IMR-90 (cell line): ENCODE results near the gene TBC1D22A. TPM values are rescaled to one million over a fixed set of nuclear protein-coding genes. Genes with fewer than 3 reads are reported as not detected.

Source experiments
- ATAC-seq: fragments of 200-7000 bp; cut with Tn5 transposase; 2 replicates; pipeline ENCODE4 v1.9.1; 2020; ENCODE audit warnings: low read depth, mild to moderate bottlenecking, moderate library complexity
- BruUV-seq: library from RNA; stranded (reverse); fragments of 400-500 nt; replicated peaks from 2 replicates; lab custom pipeline; 2021; lab: Mats Ljungman, UMichigan
- CTCF ChIA-PET: fragments of 300-600 bp; formaldehyde crosslinking; extraction: SDS; loops from one replicate; lab custom pipeline; 2021; ENCODE audit warnings: antibody characterized with exemption; lab: Yijun Ruan, JAX
- POLR2A ChIA-PET: fragments of 300-600 bp; sonication (Branson Sonifier 250); formaldehyde crosslinking; loops from one replicate; lab custom pipeline; 2022; ENCODE audit warnings: antibody characterized with exemption; ENCODE audit not compliant: unreplicated experiment; lab: Charles Lee
- DNase-seq: peaks from one replicate; pipeline ENCODE4 v3.0.0; 2013
- H2AFZ ChIP-seq: replicated peaks from 2 replicates; pipeline ENCODE3; 2013; ENCODE audit warnings: low read length, mild to moderate bottlenecking; ENCODE audit not compliant: poor library complexity
- H2AK5ac ChIP-seq: 2 replicates; pipeline ENCODE4 v1.6.1; 2013; ENCODE audit warnings: low read depth, low read length, inconsistent platforms
- H2AK9ac ChIP-seq: replicated peaks from 2 replicates; pipeline ENCODE3; 2013; ENCODE audit warnings: mild to moderate bottlenecking, low read depth, low read length, moderate library complexity; ENCODE audit not compliant: poor library complexity
- H2BK120ac ChIP-seq: 2 replicates; pipeline ENCODE4 v1.6.1; 2013; ENCODE audit warnings: low read depth, low read length, inconsistent platforms
- H2BK15ac ChIP-seq: 3 replicates; pipeline ENCODE4 v1.6.1; 2013; ENCODE audit warnings: low read depth, low read length, inconsistent platforms
- H2BK20ac ChIP-seq: 2 replicates; pipeline ENCODE4 v1.6.1; 2013; ENCODE audit warnings: low read depth, mild to moderate bottlenecking, inconsistent platforms, low read length, moderate library complexity
- H2BK5ac ChIP-seq: 2 replicates; pipeline ENCODE4 v1.6.1; 2013; ENCODE audit warnings: mild to moderate bottlenecking, low read depth, low read length, inconsistent platforms; ENCODE audit not compliant: poor library complexity, severe bottlenecking
- H3K14ac ChIP-seq: replicated peaks from 2 replicates; pipeline ENCODE4 v1.6.1; 2013; ENCODE audit warnings: low read depth, low read length, inconsistent platforms
- H3K18ac ChIP-seq: 2 replicates; pipeline ENCODE4 v1.6.1; 2013; ENCODE audit warnings: low read depth, low read length, control low read depth
- H3K23ac ChIP-seq: 2 replicates; pipeline ENCODE4 v1.6.1; 2013; ENCODE audit warnings: low read depth, low read length, inconsistent platforms
- H3K27ac ChIP-seq: 2 replicates; pipeline ENCODE4 v1.5.1; 2013; ENCODE audit warnings: mild to moderate bottlenecking, control low read depth, low read length; ENCODE audit not compliant: insufficient read depth
- H3K27me3 ChIP-seq: 2 replicates; pipeline ENCODE4 v1.6.1; 2013; ENCODE audit warnings: low read length; ENCODE audit not compliant: control insufficient read depth, insufficient read depth
- H3K36me3 ChIP-seq: 2 replicates; pipeline ENCODE4 v1.6.1; 2013; ENCODE audit warnings: low read length, mixed read lengths; ENCODE audit not compliant: control insufficient read depth, insufficient read depth
- H3K4ac ChIP-seq: 2 replicates; pipeline ENCODE4 v1.6.1; 2013; ENCODE audit warnings: low read depth, low read length, inconsistent platforms
- H3K4me1 ChIP-seq: 2 replicates; pipeline ENCODE4 v1.6.1; 2013; ENCODE audit warnings: low read length, mixed read lengths; ENCODE audit not compliant: control insufficient read depth, insufficient read depth
- H3K4me2 ChIP-seq: 2 replicates; pipeline ENCODE4 v1.6.1; 2013; ENCODE audit warnings: low read depth, mild to moderate bottlenecking, control low read depth, low read length, moderate library complexity
- H3K4me3 ChIP-seq: 2 replicates; pipeline ENCODE4 v1.5.1; 2013; ENCODE audit warnings: low read depth, mild to moderate bottlenecking, control low read depth, low read length, moderate library complexity; ENCODE audit not compliant: insufficient read depth
- H3K56ac ChIP-seq: 2 replicates; pipeline ENCODE4 v1.6.1; 2013; ENCODE audit warnings: low read length, inconsistent platforms; ENCODE audit not compliant: insufficient read depth; ENCODE audit errors: extremely low read depth
- H3K79me1 ChIP-seq, 2 experiments: 2 replicates each; pipeline ENCODE4 v1.6.1; 2013; ENCODE audit warnings: low read length in 2 of 2, inconsistent platforms in 1 of 2, low read depth in 1 of 2
- H3K9ac ChIP-seq: 2 replicates; pipeline ENCODE4 v1.6.1; 2013; ENCODE audit warnings: low read depth, low read length, control low read depth
- H3K9me1 ChIP-seq: 2 replicates; pipeline ENCODE4 v1.6.1; 2013; ENCODE audit warnings: low read length, inconsistent platforms; ENCODE audit not compliant: insufficient read depth
- H3K9me3 ChIP-seq: 2 replicates; pipeline ENCODE4 v1.6.1; 2013; ENCODE audit warnings: low read length; ENCODE audit not compliant: control insufficient read depth, insufficient read depth
- H4K20me1 ChIP-seq: 2 replicates; pipeline ENCODE4 v1.6.1; 2013; ENCODE audit warnings: low read length, inconsistent platforms; ENCODE audit not compliant: insufficient read depth
- H4K5ac ChIP-seq: 2 replicates; pipeline ENCODE4 v1.6.1; 2013; ENCODE audit warnings: mild to moderate bottlenecking, low read depth, low read length, control low read depth
- H4K8ac ChIP-seq, 2 experiments: 2 replicates each; pipeline ENCODE4 v1.6.1; 2013; ENCODE audit warnings: low read depth in 2 of 2, low read length in 2 of 2, control low read depth in 1 of 2, inconsistent platforms in 1 of 2
- H4K91ac ChIP-seq: 2 replicates; pipeline ENCODE4 v1.6.1; 2013; ENCODE audit warnings: low read depth, low read length, inconsistent platforms; ENCODE audit not compliant: insufficient read depth
- CEBPB ChIP-seq: IDR thresholded peaks from 2 replicates; pipeline ENCODE4 v1.6.1; 2012; ENCODE audit warnings: low read depth, low read length, improper control_type of control experiment
- CHD1 ChIP-seq: IDR thresholded peaks from 2 replicates; pipeline ENCODE4 v1.6.1; 2012; ENCODE audit warnings: low read depth, low read length, improper control_type of control experiment
- RCOR1 ChIP-seq: IDR thresholded peaks from 2 replicates; pipeline ENCODE4 v1.6.1; 2012; ENCODE audit warnings: mild to moderate bottlenecking, low read length, improper control_type of control experiment; ENCODE audit not compliant: insufficient replicate concordance
- WGBS, 2 experiments: methylation state at CpG; one replicate each; pipeline versions ENCODE4 v1.1.5 to v1.1.7; 2013; ENCODE audit warnings: missing lambda C conversion rate in 2 of 2; ENCODE audit not compliant: insufficient read length in 1 of 2; ENCODE audit errors: extremely low coverage in 2 of 2; 5-methylcytosine and 5-hydroxymethylcytosine counted together
- dilution Hi-C: fragments of 300-500 bp; cut with HindIII; formaldehyde crosslinking; loops from one replicate; pipeline ENCODE4 v1.14.3; 2018; ENCODE audit warnings: low sequenced_read_pairs; ENCODE audit not compliant: unreplicated experiment
- in situ Hi-C: fragments of 300-500 bp; cut with MboI; formaldehyde crosslinking; loops from 3 replicates; pipeline ENCODE4 v1.14.3; 2019; ENCODE audit warnings: low sequenced_read_pairs, inconsistent platforms, mixed read lengths
- intact Hi-C: fragments of 100-400 bp; cut with micrococcal nuclease; formaldehyde crosslinking; loops from 2 replicates; pipeline ENCODE4 v1.10.0; 2022
- polyA plus RNA-seq, 3 experiments: library from polyadenylated mRNA; depleted of rRNA; stranded (reverse); fragments of >200 nt; gene quantifications; 2 replicates each; pipeline ENCODE4 v1.2.3, GENCODE V29; 2012; ENCODE audit warnings: low replicate concordance in 1 of 3
- total RNA-seq: library from RNA; depleted of rRNA; stranded (reverse); fragments of >200 nt; gene quantifications from 2 replicates; pipeline ENCODE4 v1.2.3, GENCODE V29; 2012

TBC1D22A gene
- total and polyA plus RNA-seq, 2 of the 4 experiments (the other 2 are of a cell fraction) = 9.0 to 16.7 TPM

- Histone ChIP-seq H3K9ac (no peak overlapping the region), H3K9me3 (no peaks in the 10 kb centered on the region), H3K56ac (no peak overlapping the region), H2BK20ac (peak overlapping the region; percentile 36), H2AFZ (peak overlapping the region; percentile 67), H4K5ac (no peak overlapping the region), H4K8ac (no peak overlapping the region; a peak in 1 of 4 replicates), H3K4me2 (peak overlapping the region; percentile 66; the same call in 1 of the 2 replicates), H3K27me3 (no peaks in the 10 kb centered on the region), H3K27ac (no peak overlapping the region), H3K79me1 (peaks cover 19 to 64% of the 10 kb centered on the region in 2 experiments; a peak in 3 of 4 replicates), H2BK15ac (no peak overlapping the region), H2BK5ac (peak overlapping the region; percentile 69), H4K91ac (no peak overlapping the region; the same call in 1 of the 2 replicates), H3K36me3 (no peaks in the 10 kb centered on the region; the same call in 1 of the 2 replicates), H3K4ac (no peak overlapping the region; the same call in 1 of the 2 replicates), H2AK9ac (peak overlapping the region; percentile 62), H3K4me1 (peaks cover 2% of the 10 kb centered on the region; the same call in 1 of the 2 replicates), H4K20me1 (peaks cover 27% of the 10 kb centered on the region), H3K4me3 (no peak overlapping the region; the same call in 1 of the 2 replicates), H2BK120ac (peak overlapping the region; percentile 25; the same call in 1 of the 2 replicates), H3K9me1 (peaks cover 19% of the 10 kb centered on the region), H2AK5ac (no peak overlapping the region), H3K14ac (peak overlapping the region; percentile 34; the same call in 1 of the 2 replicates), H3K18ac (no peak overlapping the region), H3K23ac (peak overlapping the region; percentile 60; the same call in 1 of the 2 replicates)
- peak; percentile 92 for DNase-seq
- ChIA-PET POLR2A (no interaction called here), CTCF (interaction anchor here (0.9 to 1.2 kb wide), 2 partner anchors 12 to 68 kb away, joined by 3 read pairs; no protein-coding TSS in a partner anchor)
- BruUV-seq = no TSS peak
- ATAC-seq = peak; percentile 92
- TF ChIP-seq CHD1 (no peak), CEBPB (peak; percentile 24; the same call in 1 of the 2 replicates), RCOR1 (peak; percentile 42)
- in situ Hi-C loops = no loop called here
- intact Hi-C loops = no loop called here
- WGBS, 2 experiments = 0% methylated on average over 1 of the region's 8 CpGs; no CpG with 5 or more reads in 1 of the 2 experiments
- dilution Hi-C loops = no loop called here
Measured at GRCh38 chr22:46866591-46866990, 104.1 kb downstream of the TBC1D22A start.
